Kidney (tissue), 14 donors: Measurements from ENCODE around the gene SLC1A7. TPM values are rescaled to one million over a fixed set of nuclear protein-coding genes. Genes with fewer than 3 reads are reported as not detected.
A peak's percentile ranks its signal among the peaks of the same experiment; 100 is the strongest.

Source experiments
- DNase-seq, 5 donors: peaks; one replicate each; pipeline ENCODE4 v3.0.0-alpha.2; 2013 to 2020
- FAIRE-seq: peaks from 2 replicates; lab custom pipeline; 2012; peaks lifted over from hg19 to GRCh38; lab: Jason Lieb, UNC
- H3K27ac ChIP-seq, 2 donors: one replicate each; pipeline ENCODE4 v1.7.0; 2013; ENCODE audit warnings: low read depth in 2 of 2, low read length in 2 of 2, inconsistent platforms in 1 of 2
- H3K27me3 ChIP-seq: one replicate; pipeline ENCODE4 v1.7.1; 2013; ENCODE audit warnings: low read length, inconsistent platforms; ENCODE audit not compliant: control insufficient read depth, insufficient read depth
- H3K36me3 ChIP-seq, 3 donors: one replicate each; pipeline versions ENCODE4 v1.7.0 to v1.7.1; 2013; ENCODE audit warnings: low read length in 3 of 3, control low read depth in 1 of 3, inconsistent platforms in 1 of 3; ENCODE audit not compliant: insufficient read depth in 3 of 3, control insufficient read depth in 2 of 3
- H3K4me1 ChIP-seq, 3 donors: one replicate each; pipeline versions ENCODE4 v1.7.0 to v1.7.1; 2013; ENCODE audit warnings: low read length in 3 of 3, inconsistent platforms in 1 of 3, low read depth in 1 of 3; ENCODE audit not compliant: control insufficient read depth in 2 of 3, insufficient read depth in 2 of 3
- H3K4me3 ChIP-seq, 3 donors: one replicate each; pipeline versions ENCODE4 v1.7.0 to v1.8.1; 2013; ENCODE audit warnings: low read length in 3 of 3, control low read depth in 1 of 3, inconsistent platforms in 1 of 3
- H3K9ac ChIP-seq, 3 donors: one replicate each; pipeline versions ENCODE4 v1.7.0 to v1.7.1; 2013; ENCODE audit warnings: low read length in 3 of 3, control low read depth in 1 of 3, inconsistent platforms in 1 of 3
- H3K9me3 ChIP-seq, 3 donors: one replicate each; pipeline versions ENCODE4 v1.7.0 to v1.7.1; 2013; ENCODE audit warnings: low read length in 3 of 3, control low read depth in 1 of 3, inconsistent platforms in 1 of 3; ENCODE audit not compliant: control insufficient read depth in 2 of 3, insufficient read depth in 1 of 3
- CTCF ChIP-seq: IDR thresholded peaks from 3 replicates; pipeline ENCODE4 v1.5.1; 2012; ENCODE audit warnings: mild to moderate bottlenecking, moderate library complexity, borderline replicate concordance; ENCODE audit not compliant: insufficient read depth; ENCODE audit errors: extremely low read depth
- intact Hi-C: fragments of 100-400 bp; cut with DNase I; formaldehyde crosslinking; loops from one replicate; pipeline ENCODE4 v1.11.1; 2022
- polyA plus RNA-seq: library from polyadenylated mRNA; stranded (reverse); fragments of 350-450 nt; fragmentation: Illumina TruSeq; extraction: RNeasy Lipid Tissue Mini Kit (QIAGEN cat#74804); gene quantifications from one replicate; pipeline ENCODE4 v1.2.3, GENCODE V29; 2014; ENCODE audit warnings: low read depth, low replicate concordance; ENCODE audit not compliant: insufficient read depth
- total RNA-seq: library from RNA; stranded (reverse); fragmentation: NEBNext Ultra II Directional; extraction: Animal tissue kit (Norgen Biotek cat#: 25700); gene quantifications from one replicate; pipeline ENCODE4 v1.2.1, GENCODE V29; 2021
- donor health status: control.
- donor health status: control.
- donor health status: control.
- donor health status: control.
- donor health status: control.
- donor health status: DM: yes; HTN: yes; CAD: no.
- donor health status: Normal renal cell carcinoma (clear cell type).

The SLC1A7 gene
- total and polyA plus RNA-seq, 2 donors from 2014 or later: 1.0 TPM; not detected in 1

GRCh38 chr1:53083636-53084588, 58.5 kb downstream of the SLC1A7 start:
- no peaks in the 10 kb centered on the region for H3K4me1 ChIP-seq
- H3K9ac ChIP-seq: no peak overlapping the region
- no peak for TF ChIP-seq CTCF
- H3K9me3 ChIP-seq: no peaks in the 10 kb centered on the region
- H3K4me3 ChIP-seq: no peak overlapping the region
- no peaks in the 10 kb centered on the region for H3K27me3 ChIP-seq
- no peak overlapping the region for H3K27ac ChIP-seq
- FAIRE-seq: no peak
- no peaks in the 10 kb centered on the region for H3K36me3 ChIP-seq
- intact Hi-C loops: no loop called here
- DNase-seq: peak in 1 of 5 donors; percentile 52

DNA sequence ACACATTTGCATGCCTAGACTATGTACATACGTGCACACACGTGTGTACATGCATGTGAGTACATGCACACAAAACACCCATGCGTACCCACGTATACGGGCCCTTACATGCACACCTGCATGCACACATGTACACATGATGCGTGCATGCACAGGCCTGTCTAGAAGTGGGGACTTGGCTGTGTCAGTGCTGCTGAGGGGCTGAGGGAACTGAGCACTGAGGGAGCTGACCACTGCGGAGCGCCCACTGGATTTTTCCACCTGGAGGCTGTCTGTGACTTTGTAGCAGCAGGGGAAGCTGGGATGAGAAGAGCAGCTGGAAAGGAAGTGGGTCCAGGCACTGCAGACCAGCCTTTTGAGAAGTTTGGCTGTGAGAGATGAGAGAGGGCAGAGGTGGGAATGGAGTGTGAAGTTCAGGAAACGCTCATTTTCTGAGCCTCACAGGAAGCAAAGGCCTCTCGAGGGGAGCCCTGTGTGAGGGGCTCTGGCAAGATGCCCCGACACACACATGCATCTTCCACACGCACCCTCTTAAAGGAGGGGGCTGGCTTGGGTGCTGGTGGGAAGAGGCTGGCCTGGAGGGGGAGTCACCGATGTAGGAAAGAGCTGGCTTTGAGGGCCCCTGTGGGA, 59.5 kb downstream of the SLC1A7 start:
- DNase-seq: peak in 2 of 5 donors; percentile 10 to 29

GRCh38 chr1:53081384-53082066, 60.9 kb downstream of the SLC1A7 start:
- H3K27ac ChIP-seq: no peak overlapping the region
- no peaks in the 10 kb centered on the region for H3K36me3 ChIP-seq
- H3K27me3 ChIP-seq: no peaks in the 10 kb centered on the region
- no peak overlapping the region for H3K4me3 ChIP-seq
- no peaks in the 10 kb centered on the region for H3K9me3 ChIP-seq
- H3K4me1 ChIP-seq: no peaks in the 10 kb centered on the region
- DNase-seq: peak in 1 of 5 donors; percentile 48
- FAIRE-seq: no peak
- no peak for TF ChIP-seq CTCF
- intact Hi-C loops: no loop called here
- no peak overlapping the region for H3K9ac ChIP-seq

More for the DNA sequence above, 59.5 kb downstream of the SLC1A7 start:
- FAIRE-seq: no peak
- H3K27ac ChIP-seq: no peak overlapping the region
- no peak for TF ChIP-seq CTCF
- intact Hi-C loops: no loop called here
- H3K9me3 ChIP-seq: no peaks in the 10 kb centered on the region
- H3K4me1 ChIP-seq: no peaks in the 10 kb centered on the region
- no peaks in the 10 kb centered on the region for H3K36me3 ChIP-seq
- no peak overlapping the region for H3K9ac ChIP-seq
- no peak overlapping the region for H3K4me3 ChIP-seq
- H3K27me3 ChIP-seq: no peaks in the 10 kb centered on the region
